K562 (cell line): ENCODE measurements around the gene CC2D2B. TPM values are rescaled to one million over a fixed set of nuclear protein-coding genes. Genes with fewer than 3 reads are reported as not detected.
A peak's percentile ranks its signal among the peaks of the same experiment; 100 is the strongest.

Experiments
- CBX8 ChIP-seq: fragments of 200-600 bp; sonication (generic); IDR thresholded peaks from 2 replicates; pipeline ENCODE4 v1.6.1; 2012; ENCODE audit warnings: borderline replicate concordance, mixed run types, low read depth, mild to moderate bottlenecking, moderate library complexity, mixed read lengths, low read length, control low read depth, inconsistent platforms; ENCODE audit not compliant: poor library complexity, severe bottlenecking; ENCODE audit errors: extremely low read depth
- CREBBP ChIP-seq: IDR thresholded peaks from one replicate; pipeline ENCODE4 v1.6.1; 2012; ENCODE audit warnings: low read depth, mild to moderate bottlenecking, control low read depth, inconsistent platforms, low read length
- E2F1 ChIP-seq: sonication (generic); formaldehyde crosslinking; IDR thresholded peaks from 2 replicates; pipeline ENCODE4 v1.8.1; 2023; ENCODE audit warnings: mild to moderate bottlenecking, missing genetic modification reagents, moderate library complexity
- KDM5B ChIP-seq: fragments of 200-600 bp; sonication (generic); IDR thresholded peaks from 2 replicates; pipeline ENCODE4 v1.6.1; 2012; ENCODE audit warnings: low read depth, mild to moderate bottlenecking, moderate library complexity, low read length, control low read depth, inconsistent platforms; ENCODE audit not compliant: insufficient replicate concordance
- LEF1 ChIP-seq: fragments of 450-650 bp; IDR thresholded peaks from 2 replicates; pipeline ENCODE4 v1.6.1; 2016; ENCODE audit warnings: mild to moderate bottlenecking
- MCM2 ChIP-seq: fragments of 450-650 bp; IDR thresholded peaks from 2 replicates; pipeline ENCODE4 v1.6.1; 2017; ENCODE audit warnings: low read depth, mild to moderate bottlenecking
- POU5F1 ChIP-seq: fragments of 150-350 bp; IDR thresholded peaks from 2 replicates; pipeline ENCODE4 v1.6.1; 2014; ENCODE audit warnings: borderline replicate concordance, low read length, low read depth, mild to moderate bottlenecking; ENCODE audit not compliant: partially characterized antibody
- RUNX1 ChIP-seq: sonication (generic); IDR thresholded peaks from 2 replicates; pipeline ENCODE4 v1.6.1; 2016; ENCODE audit warnings: antibody characterized with exemption, low read depth
- SFPQ ChIP-seq: fragments of 200-400 bp; formaldehyde crosslinking; IDR thresholded peaks from 2 replicates; pipeline ENCODE4 v1.6.1; 2017; ENCODE audit warnings: mild to moderate bottlenecking, low read depth, low read length, moderate library complexity
- SIN3B ChIP-seq: fragments of 450-650 bp; IDR thresholded peaks from 2 replicates; pipeline ENCODE4 v1.6.1; 2017; ENCODE audit warnings: low read depth, mild to moderate bottlenecking, moderate library complexity
- SMARCE1 ChIP-seq: fragments of 450-650 bp; IDR thresholded peaks from 2 replicates; pipeline ENCODE4 v1.7.1; 2016; ENCODE audit warnings: mild to moderate bottlenecking
- SRSF3 ChIP-seq: fragments of 200-400 bp; formaldehyde crosslinking; IDR thresholded peaks from 2 replicates; pipeline ENCODE4 v1.6.1; 2016; ENCODE audit warnings: mild to moderate bottlenecking, low read length, moderate library complexity; ENCODE audit not compliant: insufficient read depth
- TAF15 ChIP-seq: fragments of 200-400 bp; formaldehyde crosslinking; IDR thresholded peaks from 2 replicates; pipeline ENCODE4 v1.6.1; 2017; ENCODE audit warnings: mild to moderate bottlenecking, low read depth, low read length, moderate library complexity
- UBTF ChIP-seq, 2 experiments: IDR thresholded peaks; 2 replicates each; pipeline ENCODE4 v1.6.1; 2012; ENCODE audit warnings: improper control_type of control experiment in 2 of 2, low read depth in 2 of 2, low read length in 2 of 2, borderline replicate concordance in 1 of 2
- USF2 ChIP-seq: sonication (generic); formaldehyde crosslinking; IDR thresholded peaks from 2 replicates; pipeline ENCODE4 v1.5.0; 2020; ENCODE audit warnings: missing genetic modification reagents
- ZC3H11A ChIP-seq: IDR thresholded peaks from 2 replicates; pipeline ENCODE4 v1.6.1; 2012; ENCODE audit warnings: low read depth, low read length, improper control_type of control experiment
- ZFP30 ChIP-seq: fragments of 250-450 bp; sonication (Bioruptor Pico); IDR thresholded peaks from 2 replicates; pipeline ENCODE4 v1.8.0; 2022; ENCODE audit warnings: moderate library complexity, mild to moderate bottlenecking, inconsistent platforms, borderline replicate concordance
- ZNF277 ChIP-seq: fragments of 250-450 bp; sonication (Bioruptor Pico); IDR thresholded peaks from 2 replicates; pipeline ENCODE4 v1.8.0; 2022; ENCODE audit warnings: inconsistent platforms, mild to moderate bottlenecking, moderate library complexity, borderline replicate concordance
- ZNF668 ChIP-seq: fragments of 250-450 bp; sonication (Bioruptor Pico); IDR thresholded peaks from 2 replicates; pipeline ENCODE4 v1.8.0; 2022; ENCODE audit warnings: mild to moderate bottlenecking, inconsistent platforms
- polyA plus RNA-seq, 8 experiments: library from polyadenylated mRNA; depleted of rRNA in 4 of 8; stranded (reverse) in 5 of 8; unstranded in 3 of 8; fragments of >200 nt; fragmentation: Nextera tagmentation in 2 of 8; fragmentation: Illumina TruSeq in 1 of 8; extraction: Ambion mirVana in 2 of 8; extraction: Trizol in 1 of 8; gene quantifications; 2 replicates each; pipeline versions ENCODE4 v1.2.1 to v1.2.3, GENCODE V29; 2011 to 2014; ENCODE audit warnings: inconsistent platforms in 1 of 8, missing spikeins in 1 of 8
- total RNA-seq, 7 experiments: library from RNA; depleted of rRNA in 6 of 7; stranded (reverse); fragments of >200 nt in 6 of 7; fragmentation: Illumina TruSeq in 2 of 7; extraction: Trizol in 2 of 7; gene quantifications; 2 replicates each; pipeline versions ENCODE4 v1.2.1 to v1.2.3, GENCODE V29; 2011 to 2021; ENCODE audit warnings: low replicate concordance in 1 of 7

Gene CC2D2B
- total and polyA plus RNA-seq, 9 of the 15 experiments (the other 6 are each of a cell fraction or from before 2014, with no cell fraction given), result 0.10 to 0.34 (median 0.20) TPM; not detected in 5

- no peak for TF ChIP-seq UBTF (IDR thresholded peaks at IDR 0.05; ENCODE audit: borderline replicate concordance in 1 of 2, low read depth in 2 of 2, low read length in 2 of 2)
- TF ChIP-seq ZC3H11A, result no peak
- TF ChIP-seq MCM2, result no peak
- no peak for TF ChIP-seq CREBBP
- no peak for TF ChIP-seq ZNF668
- no peak for TF ChIP-seq RUNX1
- TF ChIP-seq KDM5B, result no peak
- no peak for TF ChIP-seq SFPQ
- no peak for TF ChIP-seq SRSF3
- TF ChIP-seq POU5F1, result no peak
- no peak for TF ChIP-seq ZFP30 (CRISPR knock-in tag)
- TF ChIP-seq SIN3B, result no peak
- no peak for TF ChIP-seq E2F1 (CRISPR knock-in tag)
- no peak for TF ChIP-seq CBX8
- no peak for TF ChIP-seq TAF15
- TF ChIP-seq USF2 (CRISPR knock-in tag), result no peak
- TF ChIP-seq SMARCE1, result peak; percentile 18; the same call in 1 of the 2 replicates
- TF ChIP-seq LEF1, result peak; percentile 70
- no peak for TF ChIP-seq ZNF277 (CRISPR knock-in tag)
Measured at GRCh38 chr10:96014473-96015102, 106.8 kb downstream of the CC2D2B start (continued).
